Osteoblast (primary cell): Measurements from ENCODE around the gene MMS19. TPM values are rescaled to one million over a fixed set of nuclear protein-coding genes. Genes with fewer than 3 reads are reported as not detected.
A peak's percentile ranks its signal among the peaks of the same experiment; 100 is the strongest.
"Not testable (repeated sequence)": the region's sequence is repeated elsewhere in the genome, so short reads cannot be mapped to it uniquely, and the experiment has no call there.

Experiments used
- DNase-seq: peaks from one replicate; pipeline ENCODE4 v3.0.0; 2011; ENCODE audit warnings: low spot score, mixed read lengths; ENCODE audit not compliant: insufficient read length; ENCODE audit errors: missing footprints
- H2AFZ ChIP-seq: 2 replicates; pipeline ENCODE4 v1.6.0; 2011; ENCODE audit warnings: mild to moderate bottlenecking, low read length
- H3K27ac ChIP-seq: 2 replicates; pipeline ENCODE4 v1.5.1; 2011; ENCODE audit warnings: mild to moderate bottlenecking, low read depth, low read length, moderate library complexity
- H3K27me3 ChIP-seq: 2 replicates; pipeline ENCODE4 v1.6.0; 2012; ENCODE audit warnings: mild to moderate bottlenecking, control low read depth, inconsistent platforms, low read length, moderate library complexity; ENCODE audit not compliant: insufficient read depth
- H3K36me3 ChIP-seq: 2 replicates; pipeline ENCODE4 v1.5.1; 2011; ENCODE audit warnings: mild to moderate bottlenecking, low read length, control low read depth, moderate library complexity; ENCODE audit not compliant: insufficient read depth
- H3K4me1 ChIP-seq: 2 replicates; pipeline ENCODE4 v1.5.1; 2011; ENCODE audit warnings: mild to moderate bottlenecking, low read length, control low read depth, moderate library complexity; ENCODE audit not compliant: insufficient read depth
- H3K4me2 ChIP-seq: 2 replicates; pipeline ENCODE4 v1.6.0; 2011; ENCODE audit warnings: mild to moderate bottlenecking, low read length; ENCODE audit not compliant: insufficient read depth
- H3K4me3 ChIP-seq: fragments of 200-600 bp; sonication (generic); 3 replicates; pipeline ENCODE4 v1.5.1; 2012; ENCODE audit warnings: mild to moderate bottlenecking, low read length, inconsistent platforms; ENCODE audit not compliant: insufficient read depth
- H3K79me2 ChIP-seq: 2 replicates; pipeline ENCODE4 v1.6.0; 2012; ENCODE audit warnings: mild to moderate bottlenecking, low read length, control low read depth, inconsistent platforms; ENCODE audit not compliant: insufficient read depth
- H3K9me3 ChIP-seq: 2 replicates; pipeline ENCODE4 v1.5.1; 2011; ENCODE audit warnings: low read depth, low read length, control low read depth
- H4K20me1 ChIP-seq: 2 replicates; pipeline ENCODE4 v1.6.0; 2012; ENCODE audit warnings: mild to moderate bottlenecking, low read length, control low read depth; ENCODE audit not compliant: insufficient read depth
- CTCF ChIP-seq: IDR thresholded peaks from 2 replicates; pipeline ENCODE4 v1.5.1; 2011; ENCODE audit warnings: mild to moderate bottlenecking, low read depth, low read length, moderate library complexity; ENCODE audit errors: extremely low read depth
- total RNA-seq: library from RNA; depleted of rRNA; stranded (reverse); fragments of >200 nt; gene quantifications from 2 replicates; pipeline ENCODE4 v1.2.3, GENCODE V29; 2012

Gene MMS19
- total RNA-seq, 1 donor: 63.0 TPM

GRCh38 chr10:97529685-97530465 lies 31.7 kb upstream of the MMS19 start:
- H3K4me3 ChIP-seq: no peak overlapping the region
- TF ChIP-seq CTCF: no peak
- H3K27ac ChIP-seq: no peak overlapping the region
- peaks cover 12% of the 10 kb centered on the region for H3K4me1 ChIP-seq
- H3K79me2 ChIP-seq: peaks cover 31% of the 10 kb centered on the region
- H3K36me3 ChIP-seq: no peaks in the 10 kb centered on the region
- DNase-seq: no peak
- peak overlapping the region; percentile 35 for H2AFZ ChIP-seq
- H4K20me1 ChIP-seq: peaks cover 27% of the 10 kb centered on the region
- peak overlapping the region; percentile 28 for H3K4me2 ChIP-seq
- no peaks in the 10 kb centered on the region for H3K9me3 ChIP-seq
- no peaks in the 10 kb centered on the region for H3K27me3 ChIP-seq

- H3K27ac ChIP-seq, H3K36me3 ChIP-seq, H2AFZ ChIP-seq, H3K4me2 ChIP-seq, DNase-seq, H3K4me3 ChIP-seq, H3K27me3 ChIP-seq, H3K9me3 ChIP-seq: not testable (repeated sequence)
- peaks cover 33% of the 10 kb centered on the region for H3K79me2 ChIP-seq
- H3K4me1 ChIP-seq: peaks cover 12% of the 10 kb centered on the region
- H4K20me1 ChIP-seq: peaks cover 37% of the 10 kb centered on the region
Measured at GRCh38 chr10:97528876-97529275, 30.7 kb upstream of the MMS19 start.

- Histone ChIP-seq H3K4me1 (no peaks in the 10 kb centered on the region), H3K79me2 (peaks cover 56% of the 10 kb centered on the region), H3K36me3 (no peaks in the 10 kb centered on the region), H3K27me3 (no peaks in the 10 kb centered on the region), H2AFZ (no peak overlapping the region), H3K4me2 (no peak overlapping the region), H3K27ac (no peak overlapping the region), H3K9me3 (no peaks in the 10 kb centered on the region), H4K20me1 (peaks cover 54% of the 10 kb centered on the region), H3K4me3 (no peak overlapping the region)
- TF ChIP-seq CTCF: no peak
- DNase-seq: no peak
Measured at GRCh38 chr10:97525683-97526110, 27.5 kb upstream of the MMS19 start.

GRCh38 chr10:97525086-97525485 lies 26.9 kb upstream of the MMS19 start:
- no peak for TF ChIP-seq CTCF
- no peak overlapping the region for H3K4me3 ChIP-seq
- no peak overlapping the region for H3K27ac ChIP-seq
- no peaks in the 10 kb centered on the region for H3K36me3 ChIP-seq
- DNase-seq: no peak
- no peaks in the 10 kb centered on the region for H3K4me1 ChIP-seq
- no peaks in the 10 kb centered on the region for H3K27me3 ChIP-seq
- no peak overlapping the region for H3K4me2 ChIP-seq
- no peaks in the 10 kb centered on the region for H3K9me3 ChIP-seq
- H4K20me1 ChIP-seq: peaks cover 58% of the 10 kb centered on the region
- H3K79me2 ChIP-seq: peaks cover 62% of the 10 kb centered on the region
- H2AFZ ChIP-seq: no peak overlapping the region
